ENCODE measurements around the gene PEX10.

The PEX10 gene

DNA sequence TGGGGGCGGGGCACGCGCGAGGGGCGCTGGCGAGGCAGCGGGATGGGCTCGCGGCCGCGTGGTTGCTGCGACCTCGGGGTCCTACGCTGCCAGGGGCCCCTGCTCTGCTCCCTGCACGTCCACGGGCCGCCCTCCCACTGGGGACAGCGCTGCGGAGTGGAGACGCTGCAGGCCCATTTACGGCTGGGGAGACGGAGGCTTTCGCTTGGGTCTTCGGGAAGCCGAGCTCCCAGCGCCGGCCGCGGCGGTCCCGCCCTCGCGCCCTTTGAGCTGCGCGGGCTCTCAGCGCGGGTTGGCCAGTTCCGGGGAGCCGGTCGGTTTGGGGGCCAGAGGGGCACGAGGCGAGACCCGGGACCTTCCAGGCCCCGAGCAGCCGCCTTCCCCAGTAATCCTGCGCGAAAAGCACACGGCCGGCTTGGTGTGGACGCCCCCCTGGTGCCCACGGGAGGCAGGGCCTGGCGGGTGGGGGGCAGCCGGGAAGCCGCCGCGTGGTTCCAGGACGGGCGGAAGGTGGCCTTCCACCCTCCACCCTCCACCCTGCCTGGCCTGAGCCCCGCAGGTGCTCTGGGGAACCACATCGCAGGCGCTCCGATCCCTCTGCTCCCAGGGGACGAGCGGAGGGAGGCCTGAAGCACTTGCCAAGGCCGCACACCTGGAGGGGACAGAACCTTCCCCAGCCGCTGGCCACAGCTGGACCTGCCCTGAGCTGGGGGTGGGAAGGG is 570 bp upstream of the PEX10 start:
- H3K4me3 ChIP-seq (ENCODE audit: low read depth, low read length) = peak overlapping the region; percentile 64
- peak; percentile 14 for DNase-seq (ENCODE audit: low read depth)
- TF ChIP-seq, protein P1, sequence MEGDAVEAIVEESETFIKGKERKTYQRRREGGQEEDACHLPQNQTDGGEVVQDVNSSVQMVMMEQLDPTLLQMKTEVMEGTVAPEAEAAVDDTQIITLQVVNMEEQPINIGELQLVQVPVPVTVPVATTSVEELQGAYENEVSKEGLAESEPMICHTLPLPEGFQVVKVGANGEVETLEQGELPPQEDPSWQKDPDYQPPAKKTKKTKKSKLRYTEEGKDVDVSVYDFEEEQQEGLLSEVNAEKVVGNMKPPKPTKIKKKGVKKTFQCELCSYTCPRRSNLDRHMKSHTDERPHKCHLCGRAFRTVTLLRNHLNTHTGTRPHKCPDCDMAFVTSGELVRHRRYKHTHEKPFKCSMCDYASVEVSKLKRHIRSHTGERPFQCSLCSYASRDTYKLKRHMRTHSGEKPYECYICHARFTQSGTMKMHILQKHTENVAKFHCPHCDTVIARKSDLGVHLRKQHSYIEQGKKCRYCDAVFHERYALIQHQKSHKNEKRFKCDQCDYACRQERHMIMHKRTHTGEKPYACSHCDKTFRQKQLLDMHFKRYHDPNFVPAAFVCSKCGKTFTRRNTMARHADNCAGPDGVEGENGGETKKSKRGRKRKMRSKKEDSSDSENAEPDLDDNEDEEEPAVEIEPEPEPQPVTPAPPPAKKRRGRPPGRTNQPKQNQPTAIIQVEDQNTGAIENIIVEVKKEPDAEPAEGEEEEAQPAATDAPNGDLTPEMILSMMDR (IDR thresholded peaks at IDR 0.05; ENCODE audit: control insufficient read depth, extremely low read depth, insufficient read depth) = no peak

DNA sequence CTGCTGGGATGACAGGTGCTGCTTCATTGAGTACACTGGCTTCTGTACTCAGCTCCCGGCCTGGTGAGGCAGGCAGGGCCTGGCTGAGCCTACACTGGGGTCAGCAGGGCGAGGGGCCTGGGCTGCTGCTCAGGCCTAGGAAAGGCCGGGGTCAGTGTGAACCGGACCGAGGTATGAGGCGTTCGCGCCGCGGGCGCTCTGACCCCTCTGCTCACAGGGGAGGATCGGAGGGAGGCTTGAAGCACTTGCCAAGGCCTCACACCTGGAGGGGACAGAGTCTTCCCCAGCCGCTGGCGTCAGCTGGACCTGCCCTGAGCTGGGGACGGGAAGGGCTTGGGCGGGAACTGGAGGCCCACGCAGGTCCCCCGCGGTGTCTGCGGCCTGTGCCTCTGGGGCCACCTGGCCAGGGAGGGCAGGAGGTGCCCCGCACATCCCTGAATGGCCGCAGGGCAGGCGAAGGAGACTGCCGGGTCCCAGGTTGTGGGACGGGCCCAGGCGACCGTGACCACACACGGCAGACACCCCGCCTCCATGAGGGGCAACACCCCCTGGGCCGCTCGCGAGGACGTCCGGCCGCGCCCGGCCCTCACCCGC is 466 bp downstream of the PEX10 start:
- H3K4me3 ChIP-seq (ENCODE audit: low read depth, low read length) = peak overlapping the region; percentile 80
- peak; percentile 15 for DNase-seq (ENCODE audit: low read depth)
- TF ChIP-seq, protein P1 (IDR thresholded peaks at IDR 0.05; ENCODE audit: control insufficient read depth, extremely low read depth, insufficient read depth) = no peak

DNA sequence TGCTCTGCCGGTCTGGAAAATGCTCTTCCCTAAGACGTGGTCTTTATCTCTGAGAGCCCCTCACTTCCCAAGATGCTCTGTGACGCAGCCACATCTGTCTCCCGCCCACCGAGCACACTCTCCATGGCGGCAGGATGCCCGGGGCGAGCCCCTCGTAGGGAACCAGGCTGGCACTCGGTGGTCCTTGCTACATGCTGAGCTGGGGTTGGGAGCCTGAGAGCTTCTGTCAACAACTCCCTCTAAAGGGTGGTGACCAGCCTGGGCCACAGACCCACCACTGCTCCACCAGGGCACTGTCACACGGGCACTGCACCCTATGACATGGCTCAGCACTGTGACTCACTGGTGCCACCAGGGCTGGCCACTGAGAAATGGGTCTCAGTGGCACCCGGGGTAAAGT is 2.6 kb downstream of the PEX10 start:
- peak overlapping the region; percentile 54 for H3K4me3 ChIP-seq (ENCODE audit: low read depth, low read length)
- TF ChIP-seq, protein P1 (IDR thresholded peaks at IDR 0.05; ENCODE audit: control insufficient read depth, extremely low read depth, insufficient read depth) = no peak
- DNase-seq (ENCODE audit: low read depth) = peak; percentile 7

DNA sequence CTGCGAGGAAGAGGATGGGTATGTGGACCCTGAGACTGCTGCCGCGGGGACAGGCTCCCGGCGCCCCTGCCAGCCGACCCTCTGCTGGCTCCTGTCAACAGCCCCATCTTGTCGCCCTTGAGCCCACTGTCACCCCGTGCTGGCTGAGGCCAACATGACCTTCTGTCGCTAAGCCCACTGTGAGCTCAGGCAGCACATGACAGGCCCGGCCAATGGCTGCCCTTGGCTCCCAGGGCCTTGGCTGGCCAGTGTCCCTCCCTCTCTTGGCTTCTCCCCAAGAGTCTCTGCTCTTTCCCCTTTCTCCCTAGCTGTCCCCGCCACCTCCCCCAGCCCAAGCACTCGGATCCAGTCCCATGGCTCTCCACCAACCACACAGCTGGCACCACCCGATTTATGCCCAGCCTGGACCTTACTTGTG is 3.5 kb downstream of the PEX10 start:
- H3K4me3 ChIP-seq (ENCODE audit: low read depth, low read length) = peak overlapping the region; percentile 54
- peak; percentile 67 for DNase-seq (ENCODE audit: low read depth)

DNA sequence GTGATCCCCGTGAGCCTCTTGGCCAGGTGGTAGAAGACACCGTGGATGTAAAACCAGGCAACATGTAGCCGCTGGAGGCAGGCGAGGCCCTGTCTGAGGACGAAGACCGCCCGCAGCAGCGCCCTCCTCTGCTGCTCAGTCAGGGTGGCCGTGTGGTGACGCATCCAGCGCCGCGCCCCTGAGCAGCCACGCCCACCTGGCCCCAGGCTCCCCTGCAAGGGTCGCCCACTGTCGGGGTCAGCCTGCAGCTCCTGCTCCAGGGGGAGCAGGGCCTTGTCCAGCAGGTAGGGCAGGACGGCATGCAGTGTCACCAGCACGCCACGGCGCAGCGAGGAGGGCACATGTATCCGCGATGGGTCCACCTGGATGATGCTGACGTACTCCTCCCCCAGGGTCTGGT is 3.9 kb downstream of the PEX10 start:
- no peak for DNase-seq (ENCODE audit: low read depth)
- TF ChIP-seq, protein P1 (IDR thresholded peaks at IDR 0.05; ENCODE audit: control insufficient read depth, extremely low read depth, insufficient read depth) = no peak

More for the DNA sequence above, 3.5 kb downstream of the PEX10 start:
- TF ChIP-seq, protein P1 (IDR thresholded peaks at IDR 0.05; ENCODE audit: control insufficient read depth, extremely low read depth, insufficient read depth) = no peak

DNA sequence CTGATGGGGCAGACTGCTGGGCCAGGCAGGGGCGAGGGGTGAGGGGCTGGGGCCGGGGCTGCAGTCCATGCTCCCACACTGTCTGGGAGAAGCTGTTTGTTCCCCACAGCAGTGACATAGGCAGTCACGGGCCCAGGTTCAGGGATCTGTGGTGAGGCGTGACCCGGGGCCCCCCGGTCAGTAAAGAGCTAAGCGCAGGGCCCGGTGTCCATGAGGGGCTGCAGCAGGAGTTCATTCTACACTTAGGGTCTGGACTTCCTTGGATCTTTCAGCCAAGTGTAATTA is 4.4 kb downstream of the PEX10 start:
- H3K4me3 ChIP-seq (ENCODE audit: low read depth, low read length) = no peak overlapping the region
- TF ChIP-seq, protein P1 (IDR thresholded peaks at IDR 0.05; ENCODE audit: control insufficient read depth, extremely low read depth, insufficient read depth) = no peak
- no peak for DNase-seq (ENCODE audit: low read depth)

More for the DNA sequence above, 3.9 kb downstream of the PEX10 start:
- peak overlapping the region; percentile 54; the same call in 1 of the 2 replicates for H3K4me3 ChIP-seq (ENCODE audit: low read depth, low read length)
